GM12878 (cell line): Measurements from ENCODE around the gene DDX10. TPM values are rescaled to one million over a fixed set of nuclear protein-coding genes. Genes with fewer than 3 reads are reported as not detected.

Source experiments
- ATAC-seq: fragments of 200-7000 bp; cut with Tn5 transposase; 3 replicates; pipeline ENCODE4 v1.9.1; 2020; ENCODE audit warnings: mild to moderate bottlenecking, moderate library complexity
- BruUV-seq: library from RNA; stranded (reverse); fragments of 400-500 nt; replicated peaks from 2 replicates; lab custom pipeline; 2021; lab: Mats Ljungman, UMichigan
- CTCF ChIA-PET: fragments of 300-600 bp; sonication (Branson Sonifier 250); formaldehyde crosslinking; extraction: SDS; loops from one replicate; lab custom pipeline; 2021; ENCODE audit warnings: inconsistent platforms; lab: Yijun Ruan, JAX
- POLR2A ChIA-PET: fragments of 350-600 bp; formaldehyde crosslinking; extraction: SDS; loops from one replicate; lab custom pipeline; 2021; ENCODE audit warnings: inconsistent platforms; lab: Charles Lee
- RAD21 ChIA-PET: fragments of 300-600 bp; sonication (Branson Sonifier 250); formaldehyde crosslinking; loops from one replicate; lab custom pipeline; 2023; ENCODE audit warnings: antibody characterized with exemption; ENCODE audit not compliant: unreplicated experiment; lab: Charles Lee
- SMC1A ChIA-PET: fragments of 300-600 bp; sonication (Branson Sonifier 250); formaldehyde crosslinking; loops from one replicate; lab custom pipeline; 2023; ENCODE audit not compliant: unreplicated experiment, uncharacterized antibody; lab: Charles Lee
- DNase-seq: peaks from one replicate; pipeline ENCODE4 v3.0.0-alpha.2; 2011; ENCODE audit warnings: low read depth, low spot score
- FAIRE-seq: peaks from 3 replicates; lab custom pipeline; 2011; peaks lifted over from hg19 to GRCh38; lab: Jason Lieb, UNC
- H2AFZ ChIP-seq: 2 replicates; pipeline ENCODE4 v1.6.0; 2011; ENCODE audit warnings: low read depth, low read length, control low read depth; ENCODE audit not compliant: control insufficient read depth
- H3K27ac ChIP-seq: 2 replicates; pipeline ENCODE4 v1.5.1; 2011; ENCODE audit warnings: control low read depth; ENCODE audit not compliant: control insufficient read depth, insufficient read depth
- H3K27me3 ChIP-seq, 2 experiments: replicated peaks in 1 of 2; 2 replicates each; pipeline versions ENCODE4 v1.6.0 to v1.6.1; 2011; ENCODE audit warnings: low read length in 1 of 2; ENCODE audit not compliant: control insufficient read depth in 2 of 2, insufficient read depth in 2 of 2
- H3K36me3 ChIP-seq, 2 experiments: 2 replicates each; pipeline ENCODE4 v1.5.1; 2011; ENCODE audit warnings: low read length in 1 of 2; ENCODE audit not compliant: control insufficient read depth in 2 of 2, insufficient read depth in 2 of 2
- H3K4me1 ChIP-seq: 2 replicates; pipeline ENCODE4 v1.6.1; 2011; ENCODE audit warnings: mild to moderate bottlenecking, low read length, moderate library complexity, mixed read lengths; ENCODE audit not compliant: control insufficient read depth, insufficient read depth
- H3K4me2 ChIP-seq: 2 replicates; pipeline ENCODE4 v1.6.0; 2011; ENCODE audit warnings: control low read depth; ENCODE audit not compliant: control insufficient read depth, insufficient read depth
- H3K4me3 ChIP-seq: fragments of 200-600 bp; sonication (generic); 2 replicates; pipeline ENCODE4 v1.5.1; 2016
- H3K79me2 ChIP-seq: 2 replicates; pipeline ENCODE4 v1.6.0; 2011; ENCODE audit warnings: low read length; ENCODE audit not compliant: control insufficient read depth, insufficient read depth
- H3K9ac ChIP-seq: 2 replicates; pipeline ENCODE4 v1.8.0; 2011; ENCODE audit warnings: low read length, control low read depth, mixed read lengths; ENCODE audit not compliant: control insufficient read depth, insufficient read depth
- H3K9me3 ChIP-seq: replicated peaks from 3 replicates; pipeline ENCODE4 v1.5.1; 2011; ENCODE audit warnings: mild to moderate bottlenecking, low read length; ENCODE audit not compliant: control insufficient read depth, insufficient read depth
- H4K20me1 ChIP-seq: 2 replicates; pipeline ENCODE4 v1.6.0; 2011; ENCODE audit not compliant: control insufficient read depth, insufficient read depth
- CBFB ChIP-seq: IDR thresholded peaks from 2 replicates; pipeline ENCODE4 v1.6.1; 2016; ENCODE audit warnings: antibody characterized with exemption, low read depth
- EP300 ChIP-seq, 2 experiments: fragments of 150-350 bp in 1 of 2; IDR thresholded peaks; 2 replicates each; pipeline ENCODE4 v1.6.1; 2011 to 2012; ENCODE audit warnings: low read depth in 2 of 2, low read length in 2 of 2, borderline replicate concordance in 1 of 2, improper control_type of control experiment in 1 of 2, inconsistent platforms in 1 of 2; ENCODE audit not compliant: control insufficient read depth in 1 of 2
- GABPA ChIP-seq: IDR thresholded peaks from 2 replicates; pipeline ENCODE4 v1.6.1; 2014; ENCODE audit warnings: antibody characterized with exemption, low read depth, mild to moderate bottlenecking, inconsistent platforms
- HDAC2 ChIP-seq: fragments of 200-600 bp; sonication (generic); IDR thresholded peaks from 2 replicates; pipeline ENCODE4 v1.6.1; 2017
- IKZF2 ChIP-seq, 2 experiments: fragments of 450-650 bp; IDR thresholded peaks; 2 replicates each; pipeline ENCODE4 v1.6.1; 2017; ENCODE audit warnings: mild to moderate bottlenecking in 2 of 2, moderate library complexity in 2 of 2
- MEF2B ChIP-seq: fragments of 450-650 bp; IDR thresholded peaks from 2 replicates; pipeline ENCODE4 v1.6.1; 2018; ENCODE audit warnings: mild to moderate bottlenecking, moderate library complexity; ENCODE audit not compliant: partially characterized antibody, poor library complexity, severe bottlenecking
- MYC ChIP-seq: IDR thresholded peaks from 2 replicates; pipeline ENCODE4 v1.6.1; 2011; ENCODE audit warnings: mild to moderate bottlenecking, low read length, moderate library complexity, inconsistent platforms; ENCODE audit not compliant: insufficient read depth, insufficient replicate concordance, insufficient read length, severe bottlenecking
- SIN3A ChIP-seq: IDR thresholded peaks from 2 replicates; pipeline ENCODE4 v1.6.1; 2012; ENCODE audit warnings: low read depth, low read length, improper control_type of control experiment
- TARDBP ChIP-seq: IDR thresholded peaks from 2 replicates; pipeline ENCODE4 v1.6.1; 2016; ENCODE audit warnings: borderline replicate concordance
- ZNF384 ChIP-seq: IDR thresholded peaks from 2 replicates; pipeline ENCODE4 v1.6.1; 2012; ENCODE audit warnings: low read depth, mild to moderate bottlenecking, low read length, improper control_type of control experiment, borderline replicate concordance
- ZNF622 ChIP-seq: fragments of 450-650 bp; IDR thresholded peaks from 2 replicates; pipeline ENCODE4 v1.6.1; 2017; ENCODE audit warnings: mild to moderate bottlenecking, inconsistent platforms
- ZSCAN29 ChIP-seq: fragments of 450-650 bp; IDR thresholded peaks from 2 replicates; pipeline ENCODE4 v1.6.1; 2017; ENCODE audit warnings: mild to moderate bottlenecking, moderate library complexity
- WGBS: methylation state at CpG from one replicate; pipeline ENCODE4 v1.1.6; 2016; ENCODE audit warnings: low lambda C conversion rate; ENCODE audit not compliant: insufficient replicate concordance, insufficient coverage; ENCODE audit errors: missing lambda C conversion rate; 5-methylcytosine and 5-hydroxymethylcytosine counted together
- in situ Hi-C: fragments of 300-500 bp; cut with MboI; formaldehyde crosslinking; loops from 9 replicates; pipeline ENCODE4 v1.14.3; 2018; ENCODE audit warnings: mixed read lengths
- intact Hi-C: fragments of 100-400 bp; cut with micrococcal nuclease; formaldehyde crosslinking; loops from one replicate; pipeline ENCODE4 v1.14.2; 2022; ENCODE audit not compliant: unreplicated experiment
- polyA plus RNA-seq, 11 experiments: library from polyadenylated mRNA; depleted of rRNA in 4 of 11; unstranded in 6 of 11; stranded (reverse) in 5 of 11; fragments of >200 nt; fragmentation: Nextera tagmentation in 4 of 11; fragmentation: Illumina TruSeq in 1 of 11; extraction: Ambion mirVana in 4 of 11; extraction: Trizol in 1 of 11; gene quantifications; 1 replicate in 1 of 11; 2 replicates in 10 of 11; pipeline versions ENCODE4 v1.2.1 to v1.2.3, GENCODE V29; 2011 to 2016; ENCODE audit warnings: inconsistent platforms in 2 of 11, missing spikeins in 2 of 11, low read depth in 1 of 11
- total RNA-seq, 4 experiments: library from RNA; depleted of rRNA in 3 of 4; stranded (reverse); fragments of >200 nt in 3 of 4; fragmentation: Illumina TruSeq in 1 of 4; extraction: Trizol in 1 of 4; gene quantifications; 2 replicates each; pipeline versions ENCODE4 v1.2.1 to v1.2.3, GENCODE V29; 2013 to 2021
- TF ChIP-seq, protein P1 (sequence below): IDR thresholded peaks from 2 replicates; pipeline ENCODE4 v1.6.1; 2011; ENCODE audit warnings: low read depth, mild to moderate bottlenecking, low read length, moderate library complexity, borderline replicate concordance; ENCODE audit errors: extremely low read depth
- TF ChIP-seq, protein P2 (sequence below): IDR thresholded peaks from 2 replicates; pipeline ENCODE4 v1.6.1; 2011; ENCODE audit warnings: low read depth, low read length, improper control_type of control experiment, borderline replicate concordance

DDX10 gene
- total and polyA plus RNA-seq, 10 of the 15 experiments (the other 5 are each of a cell fraction or from before 2014, with no cell fraction given), result 20.9 to 51.5 (median 31.9) TPM

DNA sequence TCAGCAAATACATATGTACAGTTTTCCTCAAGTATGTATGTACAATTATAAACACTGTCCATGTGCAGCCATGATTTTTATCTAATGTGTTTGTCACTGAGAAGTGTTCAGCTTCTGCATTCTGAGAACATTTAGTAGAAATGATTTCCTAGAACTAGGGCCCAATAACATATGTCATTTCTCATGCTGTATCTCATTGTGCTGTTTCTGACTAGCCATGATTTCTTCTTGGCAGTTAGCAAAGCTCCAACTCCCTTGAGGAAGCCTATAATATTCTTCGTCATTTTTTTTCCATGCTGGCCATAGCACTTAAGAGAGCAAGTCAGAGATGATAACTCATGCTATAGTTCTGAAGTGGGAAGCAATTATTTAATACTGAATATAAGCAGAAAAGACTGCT, 187.8 kb downstream of the DDX10 start:
- FAIRE-seq (no peak), DNase-seq (no peak), ATAC-seq (no peak)
- CTCF ChIA-PET, result interaction anchor here (0.6 to 4.6 kb wide), 7 partner anchors 16 to 155 kb away, joined by 3 to 25 read pairs (median 6); no protein-coding TSS in a partner anchor
- Histone ChIP-seq H3K4me1 (peaks cover 13% of the 10 kb centered on the region), H3K4me3 (no peak overlapping the region), H3K79me2 (peaks cover 2% of the 10 kb centered on the region), H3K9me3 (no peaks in the 10 kb centered on the region), H3K36me3 (no peaks in the 10 kb centered on the region), H3K27me3 (no peaks in the 10 kb centered on the region), H3K4me2 (no peak overlapping the region), H3K27ac (no peak overlapping the region), H4K20me1 (no peaks in the 10 kb centered on the region), H3K9ac (no peak overlapping the region), H2AFZ (no peak overlapping the region)
- POLR2A ChIA-PET, result interaction anchor here (0.5 kb wide), 1 partner anchor 120 kb away, joined by 3 read pairs; no protein-coding TSS in a partner anchor
- SMC1A ChIA-PET, result interaction anchor here (1.0 to 4.0 kb wide), 12 partner anchors 10 to 186 kb away, joined by 3 to 22 read pairs (median 6); no protein-coding TSS in a partner anchor
- RAD21 ChIA-PET, result interaction anchor here (0.7 to 3.3 kb wide), 4 partner anchors 97 to 188 kb away, joined by 3 to 23 read pairs (median 14); partner anchors contain the start of gene DDX10
- TF ChIP-seq ZNF384, result no peak
- TF ChIP-seq TARDBP, result no peak
- TF ChIP-seq GABPA, result no peak
- no peak for TF ChIP-seq ZNF622
- no peak for TF ChIP-seq CBFB
- TF ChIP-seq MEF2B, result no peak
- TF ChIP-seq ZSCAN29, result no peak
- TF ChIP-seq MYC, result no peak
- TF ChIP-seq, protein P1, sequence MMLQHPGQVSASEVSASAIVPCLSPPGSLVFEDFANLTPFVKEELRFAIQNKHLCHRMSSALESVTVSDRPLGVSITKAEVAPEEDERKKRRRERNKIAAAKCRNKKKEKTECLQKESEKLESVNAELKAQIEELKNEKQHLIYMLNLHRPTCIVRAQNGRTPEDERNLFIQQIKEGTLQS, result no peak
- TF ChIP-seq SIN3A, result no peak
- no peak for TF ChIP-seq HDAC2
- TF ChIP-seq, protein P2, sequence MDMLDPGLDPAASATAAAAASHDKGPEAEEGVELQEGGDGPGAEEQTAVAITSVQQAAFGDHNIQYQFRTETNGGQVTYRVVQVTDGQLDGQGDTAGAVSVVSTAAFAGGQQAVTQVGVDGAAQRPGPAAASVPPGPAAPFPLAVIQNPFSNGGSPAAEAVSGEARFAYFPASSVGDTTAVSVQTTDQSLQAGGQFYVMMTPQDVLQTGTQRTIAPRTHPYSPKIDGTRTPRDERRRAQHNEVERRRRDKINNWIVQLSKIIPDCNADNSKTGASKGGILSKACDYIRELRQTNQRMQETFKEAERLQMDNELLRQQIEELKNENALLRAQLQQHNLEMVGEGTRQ, result no peak
- no peak for TF ChIP-seq EP300 (IDR thresholded peaks at IDR 0.05; ENCODE audit: borderline replicate concordance in 1 of 2, control insufficient read depth in 1 of 2, low read depth in 2 of 2, low read length in 2 of 2)
- TF ChIP-seq IKZF2 (IDR thresholded peaks at IDR 0.05), result no peak
- intact Hi-C loops, result no loop called here
- WGBS, result 100% methylated on average over 1 of the region's 1 CpG
- in situ Hi-C loops, result no loop called here
- BruUV-seq, result no TSS peak
